Left cardiac atrium (tissue), 4 donors: ENCODE results near the gene DDX23. TPM values are rescaled to one million over a fixed set of nuclear protein-coding genes. Genes with fewer than 3 reads are reported as not detected.
"Not testable (repeated sequence)": the region's sequence is repeated elsewhere in the genome, so short reads cannot be mapped to it uniquely, and the experiment has no call there.

Experiments
- ATAC-seq, 2 donors: fragments of 200-7000 bp; cut with Tn5 transposase; one replicate each; pipeline ENCODE4 v1.9.1; 2020; ENCODE audit warnings: mild to moderate bottlenecking in 2 of 2, moderate library complexity in 2 of 2
- DNase-seq: peaks from one replicate; pipeline ENCODE4 v3.0.0-alpha.2; 2020
- intact Hi-C, 2 donors: fragments of 100-400 bp; cut with DNase I; formaldehyde crosslinking; loops; one replicate each; pipeline versions ENCODE4 v1.14.1 to v1.15.1; 2022 to 2023
- long read RNA-seq: library from polyadenylated mRNA; unstranded; transcript quantifications from one replicate; pipeline ENCODE4 v2.0.0, GENCODE V29; 2021
- total RNA-seq, 2 donors: library from RNA; stranded (reverse); fragmentation: NEBNext Ultra II Directional; extraction: Animal tissue kit (Norgen Biotek cat#: 25700); gene quantifications; one replicate each; pipeline ENCODE4 v1.2.1, GENCODE V29; 2021
- donor health status: DM: no; HTN: yes; CAD: no.
- donor health status: DM: no; HTN: yes; CAD: no; lungs with severe emphysema.
- donor health status: DM: yes; HTN: yes; CAD: no.
- donor health status: Dilated cardiomyopathy.

DDX23 gene
- 10 to 100 TPM; 34.7 to 37.5 TPM for total RNA-seq
- long read RNA-seq, transcript DDX23-201 (17 exons, 3,248 nt), result major isoform, 17 of 20 reads
- long read RNA-seq, partial matches to known transcripts, result 3 of 20 reads
- long read RNA-seq, other reads (novel, unspliced or antisense), result 0 of 20 reads

DNA sequence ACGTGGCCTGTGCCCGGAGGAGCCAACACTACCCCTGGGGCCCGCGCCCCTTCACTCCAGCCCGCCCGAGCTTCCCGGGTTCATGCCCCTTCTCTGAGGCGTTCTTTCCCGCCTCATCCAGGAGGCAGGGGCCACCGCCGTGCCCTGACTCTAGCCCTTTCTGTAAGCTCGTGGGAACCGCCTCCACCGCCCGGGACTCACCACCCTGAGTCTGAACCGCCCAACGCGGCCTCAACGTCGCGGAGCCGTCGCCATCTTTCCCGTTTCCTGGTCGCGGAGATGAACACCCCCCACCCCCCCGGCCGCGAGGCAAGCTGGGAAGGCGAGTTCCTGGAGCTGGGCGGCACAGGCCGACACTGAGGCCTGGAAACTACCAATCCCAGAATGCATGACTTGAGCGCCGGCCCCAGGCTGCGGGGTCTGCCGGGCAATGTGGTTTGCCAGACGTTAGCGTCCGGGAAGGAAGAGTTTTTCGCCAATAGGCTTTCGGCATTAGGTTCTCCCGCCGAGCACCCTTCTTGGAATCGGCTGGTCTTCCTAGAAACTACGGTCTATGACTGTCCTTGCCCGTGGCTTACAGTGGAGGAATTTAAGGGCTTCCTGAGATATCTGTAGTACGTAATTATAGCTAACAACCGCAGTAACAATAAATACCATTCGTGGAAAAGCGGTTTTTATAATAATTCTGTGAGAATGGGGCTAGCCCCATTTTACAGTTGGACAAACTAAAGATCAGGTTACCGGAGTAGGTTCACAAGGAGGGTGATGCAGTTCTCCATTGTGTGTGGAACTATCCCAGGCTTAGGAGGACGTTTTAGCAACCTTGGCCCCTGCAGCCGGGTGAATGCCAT lies at the start of gene DDX23:
TSS of gene DDX23 (minus strand) at position 281 of the 851 bp plus-strand sequence. CDS start 6,381 bp downstream, outside the sequence.
- intact Hi-C loops, result loop anchor here (2.0 to 10.0 kb wide), 6 partner anchors 39 to 145 kb away; partner anchors contain the start of gene DDN (in 2 of the 2)
- peak; percentile 99 for ATAC-seq
- peak; percentile 95 for DNase-seq

- no peak for ATAC-seq
- DNase-seq, result no peak
- intact Hi-C loops, result no loop called here
These were observed 49.3 kb upstream of the DDX23 start for GRCh38 chr12:48901278-48901677.

DNA sequence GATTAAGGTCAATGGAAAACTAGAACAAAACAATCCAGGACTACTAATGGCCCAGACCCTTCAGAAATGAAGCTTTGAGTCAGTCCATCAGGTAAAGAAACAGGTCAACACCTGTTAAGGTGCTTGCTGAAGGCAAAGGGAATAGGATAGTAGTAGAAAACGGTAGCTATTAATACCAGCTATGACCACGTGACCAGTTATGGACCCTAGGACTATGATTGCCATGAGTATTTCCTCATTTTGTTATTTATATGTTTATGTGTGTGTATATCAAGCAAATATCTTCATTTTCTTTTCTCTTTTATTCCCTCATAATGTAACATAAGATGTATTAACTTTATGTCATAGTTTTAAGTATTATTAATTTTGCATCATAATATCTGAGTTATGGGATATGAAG lies 47.7 kb upstream of the DDX23 start:
- ATAC-seq (no peak), DNase-seq (no peak)
- intact Hi-C loops, result no loop called here

DNA sequence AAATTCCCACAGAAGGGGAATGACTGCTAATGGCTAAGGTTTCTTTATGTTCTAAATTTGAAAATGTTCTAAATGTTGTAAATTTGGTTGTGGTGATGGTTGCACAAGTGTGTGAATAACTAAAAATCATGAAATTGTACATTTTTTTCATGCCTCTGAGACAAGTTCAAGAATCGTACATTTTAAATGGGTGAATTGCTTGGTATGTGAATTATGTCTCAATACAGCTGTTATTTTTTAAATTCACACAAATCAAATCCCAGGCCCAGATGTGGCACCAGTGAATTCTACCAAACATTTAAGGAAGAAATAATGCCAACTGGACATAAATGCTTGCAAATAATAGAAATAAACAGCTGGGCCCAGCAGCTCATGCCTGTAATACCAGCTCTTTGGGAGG lies 42.3 kb upstream of the DDX23 start:
- intact Hi-C loops, result loop anchor here in 1 of 2 donors (5.0 kb wide), 1 partner anchor 42 kb away; the partner anchor contains the start of gene DDX23
- DNase-seq (no peak), ATAC-seq (no peak)

DNA sequence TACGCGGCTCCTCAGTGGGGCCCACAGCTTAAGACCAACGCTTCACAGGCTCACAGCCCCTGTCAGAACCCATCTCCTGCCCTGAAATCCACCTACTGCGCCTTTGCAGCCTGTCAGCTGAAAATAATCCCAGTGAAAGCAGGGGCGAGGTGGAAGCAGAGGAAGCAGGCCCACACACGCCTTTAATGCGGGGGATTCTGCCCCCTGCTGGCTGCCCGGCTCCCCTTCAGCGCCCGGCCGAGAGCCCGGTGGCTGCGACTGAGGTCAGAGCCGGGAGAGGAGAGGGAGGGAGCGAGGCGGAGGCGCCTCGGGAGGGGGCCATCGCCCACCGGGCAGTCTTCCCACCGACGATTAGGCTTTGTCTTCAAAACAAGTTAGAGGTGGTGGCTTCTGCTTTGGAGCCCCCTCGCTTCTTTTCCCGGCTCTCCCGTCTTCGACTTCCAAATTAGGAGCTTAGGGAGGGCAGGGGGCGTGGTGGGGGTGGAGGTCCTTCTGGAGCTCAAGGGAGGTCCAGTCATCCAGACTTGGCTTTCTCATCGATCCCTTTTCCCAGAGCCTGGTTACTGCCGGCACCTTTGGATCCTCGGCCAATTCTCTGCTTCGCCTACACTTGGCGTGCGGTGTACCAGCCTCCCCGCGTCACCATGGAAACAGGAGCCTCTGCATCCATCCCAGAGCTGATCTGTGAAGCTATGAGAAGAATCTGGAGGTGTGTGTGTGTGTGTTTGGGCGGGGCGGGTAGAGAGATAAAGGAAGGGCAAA lies 38.9 kb upstream of the DDX23 start:
- ATAC-seq (peak; percentile 99), DNase-seq (peak; percentile 82)
- intact Hi-C loops, result loop anchor here (2.0 to 5.0 kb wide), 2 partner anchors 38 to 39 kb away; partner anchors contain the start of gene DDX23 (in 2 of the 2)

- intact Hi-C loops, result loop anchor here (2.0 to 5.0 kb wide), 2 partner anchors 37 kb away; partner anchors contain the start of gene DDX23 (in 2 of the 2)
- ATAC-seq (no peak), DNase-seq (no peak)
These were observed 37.7 kb upstream of the DDX23 start for GRCh38 chr12:48889679-48890078.

GRCh38 chr12:48883305-48884161 lies 31.6 kb upstream of the DDX23 start:
- DNase-seq (peak; percentile 24), ATAC-seq (peak in 1 of 2 donors; percentile 33)
- intact Hi-C loops, result no loop called here

DNA sequence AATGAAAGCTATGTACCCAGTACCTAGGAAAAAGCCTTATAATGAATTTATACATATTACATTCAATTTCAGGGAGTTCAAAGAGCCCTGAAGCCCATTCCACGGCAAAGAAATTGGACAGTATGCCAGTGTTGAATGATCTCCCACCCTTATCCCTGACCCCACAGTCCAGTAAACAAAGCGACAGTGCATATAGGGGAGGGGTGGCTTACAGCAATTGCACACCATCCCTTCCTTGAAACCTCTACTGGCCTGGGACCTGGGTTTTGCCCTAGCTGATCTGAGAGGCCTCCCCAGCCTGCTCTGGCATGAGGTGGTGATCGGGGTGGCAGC lies 31.0 kb upstream of the DDX23 start:
- intact Hi-C loops, result no loop called here
- ATAC-seq, result no peak
- no peak for DNase-seq

DNA sequence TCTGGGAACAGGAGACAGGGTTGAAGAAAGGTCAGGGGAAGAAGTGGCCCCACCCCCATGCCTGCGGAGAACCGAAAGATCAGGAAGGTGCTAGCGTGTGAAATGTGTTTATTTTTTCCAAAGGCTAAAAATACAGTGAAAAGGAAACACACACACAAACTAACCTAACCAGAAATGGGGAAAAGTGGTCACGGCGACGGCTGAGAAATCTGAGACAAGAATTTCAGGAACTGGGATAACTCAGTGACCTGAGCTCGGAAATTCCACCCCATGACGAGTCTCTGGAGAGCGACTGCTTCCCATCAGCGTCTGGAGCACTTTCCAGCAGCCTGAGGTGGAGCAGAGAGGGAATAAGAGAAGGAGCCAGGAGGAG lies 30.3 kb upstream of the DDX23 start:
- DNase-seq, result peak; percentile 58
- intact Hi-C loops, result no loop called here
- peak; percentile 36 to 47 for ATAC-seq

DNA sequence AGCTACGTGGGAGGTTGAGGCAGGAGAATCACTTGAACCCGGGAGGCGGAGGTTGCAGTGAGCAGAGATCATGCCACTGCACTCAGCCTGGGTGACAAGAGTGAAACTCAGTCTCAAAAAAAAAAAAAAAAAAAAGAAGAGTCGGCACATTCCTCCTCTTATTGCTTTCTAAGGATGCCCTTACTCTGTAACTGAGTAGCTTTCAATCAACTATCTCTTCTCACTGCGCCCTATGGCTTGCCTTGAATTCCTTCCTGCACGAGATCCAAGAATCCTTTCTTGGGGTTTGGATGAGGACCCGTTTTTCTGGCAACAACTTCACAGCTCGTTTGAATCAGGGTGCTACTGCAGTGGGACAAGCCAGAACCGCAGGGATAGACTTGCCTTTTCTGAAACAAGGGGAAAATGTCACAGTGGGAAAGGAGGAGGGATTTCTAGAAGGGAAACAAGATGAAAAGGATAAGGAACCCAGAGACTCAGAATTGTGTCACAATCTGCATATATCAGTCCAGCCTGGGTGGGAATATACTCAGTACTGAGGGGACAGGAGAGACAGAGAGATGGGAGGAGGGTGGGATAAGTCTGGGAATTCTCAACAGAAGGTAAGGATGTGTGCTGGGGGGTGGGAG lies 29.8 kb upstream of the DDX23 start:
- DNase-seq (no peak), ATAC-seq (peak in 1 of 2 donors; percentile 37)
- intact Hi-C loops, result no loop called here

GRCh38 chr12:48880647-48881046 lies 28.7 kb upstream of the DDX23 start:
- intact Hi-C loops, result no loop called here
- DNase-seq, result no peak

GRCh38 chr12:48878548-48878947 lies 26.6 kb upstream of the DDX23 start:
- no peak for ATAC-seq
- intact Hi-C loops, result no loop called here
- no peak for DNase-seq

More at GRCh38 chr12:48880647-48881046, 28.7 kb upstream of the DDX23 start:
- no peak for ATAC-seq

DNA sequence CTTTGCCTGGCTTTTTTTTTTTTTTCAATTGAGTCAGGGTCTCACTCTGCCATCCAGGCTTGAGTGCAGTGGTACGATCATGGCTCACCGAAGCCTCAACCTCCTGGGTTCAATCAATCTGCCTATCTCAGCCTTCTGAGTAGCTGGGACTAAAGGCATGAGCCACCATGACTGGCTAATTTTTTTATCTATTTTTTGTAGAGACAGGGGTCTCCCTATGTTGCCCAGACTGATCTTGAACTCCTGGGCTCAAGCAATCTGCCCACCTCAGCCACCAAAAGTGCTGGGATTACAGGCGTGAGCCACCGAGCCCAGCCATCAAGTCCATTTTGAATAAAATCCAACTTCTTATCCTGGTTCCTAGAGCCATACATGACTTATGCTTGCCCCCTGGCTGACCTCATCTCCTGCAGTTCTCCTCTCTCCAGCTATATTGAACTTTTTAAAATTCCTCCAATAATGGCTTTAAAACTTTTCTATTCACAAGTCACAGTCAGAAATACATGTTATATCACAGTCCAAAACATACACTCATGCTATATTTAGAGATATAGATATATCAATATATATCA lies 24.1 kb upstream of the DDX23 start:
- intact Hi-C loops, result no loop called here
- no peak for DNase-seq
- ATAC-seq, result no peak

DNA sequence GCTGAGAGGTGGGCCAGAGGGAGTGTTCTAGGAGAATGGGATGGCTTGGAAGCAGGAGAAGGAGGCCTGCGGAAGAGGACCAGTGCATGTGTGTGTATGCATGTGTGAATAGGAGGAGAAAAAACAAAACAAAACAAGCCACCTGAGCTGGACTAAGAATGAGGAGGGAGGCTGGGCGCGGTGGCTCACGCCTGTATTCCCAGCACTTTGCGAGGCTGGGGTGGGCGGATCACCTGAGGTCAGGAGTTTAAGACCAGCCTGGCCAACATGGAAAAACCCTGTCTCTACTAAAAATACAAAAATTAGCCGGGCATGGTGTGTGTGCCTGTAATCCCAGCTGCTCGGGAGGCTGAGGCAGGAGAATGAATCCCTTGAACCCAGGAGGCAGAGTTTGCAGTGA lies 21.6 kb upstream of the DDX23 start:
- DNase-seq, ATAC-seq: not testable (repeated sequence)
- intact Hi-C loops, result loop anchor here in 1 of 2 donors (5.0 kb wide), 1 partner anchor 49 kb away; no protein-coding TSS in a partner anchor

DNA sequence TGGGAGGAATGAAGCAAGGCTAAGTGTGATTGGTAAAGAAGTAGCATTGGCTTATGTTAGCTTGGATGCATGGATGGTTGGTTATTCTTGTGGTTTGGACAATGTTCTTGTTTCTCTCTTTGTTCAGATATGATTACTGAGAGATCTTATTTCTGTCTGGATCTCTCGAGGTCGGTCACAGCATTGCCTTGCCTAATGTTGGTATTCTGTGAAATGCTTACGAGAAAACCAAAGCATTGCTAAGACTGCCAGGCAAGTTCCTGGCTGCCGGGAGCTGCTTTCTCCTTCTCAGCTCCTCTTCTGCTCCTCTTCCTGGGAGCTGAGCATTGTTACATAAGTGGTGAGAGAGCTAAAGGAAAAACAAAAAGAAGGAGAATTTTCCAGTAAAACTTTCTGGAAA lies 21.1 kb upstream of the DDX23 start:
- intact Hi-C loops, result loop anchor here in 1 of 2 donors (5.0 kb wide), 1 partner anchor 49 kb away; no protein-coding TSS in a partner anchor
- ATAC-seq (no peak), DNase-seq (no peak)

DNA sequence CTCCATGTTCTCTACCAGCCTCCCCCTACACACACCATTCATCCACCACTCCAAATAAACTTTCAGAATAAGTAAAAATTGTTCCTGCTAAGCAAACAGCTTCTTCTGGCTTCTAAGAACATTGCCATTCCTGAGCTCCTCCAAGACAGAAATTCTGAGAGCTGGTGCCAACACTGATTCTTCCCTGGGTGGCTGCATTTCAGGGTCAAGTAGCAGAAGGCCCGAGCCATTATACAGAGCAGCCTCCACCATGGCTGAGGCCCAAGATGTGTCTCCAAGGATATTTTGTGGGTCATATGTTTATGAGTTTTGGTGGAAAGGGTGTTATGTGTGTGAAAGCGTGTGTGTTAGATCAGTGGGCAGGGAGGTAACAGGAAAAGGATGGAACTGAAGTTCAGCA lies 17.2 kb upstream of the DDX23 start:
- intact Hi-C loops, result no loop called here
- no peak for ATAC-seq
- no peak for DNase-seq

GRCh38 chr12:48868451-48868850 lies 16.5 kb upstream of the DDX23 start:
- ATAC-seq (no peak), DNase-seq (no peak)
- intact Hi-C loops, result no loop called here
